HEK293 (cell line): Measurements from ENCODE around the gene MARK2.

Experiments
- CTCF ChIA-PET: fragments of 350-600 bp; formaldehyde crosslinking; extraction: SDS; loops from one replicate; lab custom pipeline; 2021; ENCODE audit warnings: antibody characterized with exemption; lab: Yijun Ruan, JAX
- POLR2A ChIA-PET: fragments of 300-600 bp; formaldehyde crosslinking; extraction: SDS; loops from one replicate; lab custom pipeline; 2020; ENCODE audit warnings: antibody characterized with exemption, inconsistent platforms; lab: Yijun Ruan, JAX
- H3K27ac ChIP-seq: fragments of 200-500 bp; sonication (Bioruptor generic); 2 replicates; pipeline ENCODE4 v1.5.1; 2014; ENCODE audit warnings: low read depth, low read length, control low read depth, inconsistent platforms; ENCODE audit errors: extremely low read depth
- H3K36me3 ChIP-seq, 2 experiments: fragments of 200-500 bp in 1 of 2; sonication (Bioruptor generic) in 1 of 2; 1 replicate in 1 of 2; 2 replicates in 1 of 2; pipeline ENCODE4 v1.5.1; 2014 to 2017; ENCODE audit warnings: inconsistent platforms in 2 of 2, low read length in 2 of 2; ENCODE audit not compliant: control insufficient read depth in 2 of 2, insufficient read depth in 1 of 2
- H3K4me1 ChIP-seq: fragments of 200-500 bp; sonication (Bioruptor generic); 2 replicates; pipeline ENCODE4 v1.5.1; 2014; ENCODE audit warnings: mild to moderate bottlenecking, low read length, inconsistent platforms; ENCODE audit not compliant: control insufficient read depth, insufficient read depth
- H3K4me3 ChIP-seq: 2 replicates; pipeline ENCODE4 v1.5.1; 2011; ENCODE audit warnings: low read depth, mild to moderate bottlenecking, control low read depth, low read length, moderate library complexity
- H3K9me3 ChIP-seq: fragments of 200-500 bp; sonication (Bioruptor generic); 2 replicates; pipeline ENCODE4 v1.5.1; 2014; ENCODE audit warnings: low read depth, low read length, inconsistent platforms; ENCODE audit not compliant: control insufficient read depth, insufficient read depth
- GLI4 ChIP-seq: fragments of 450-650 bp; formaldehyde crosslinking; IDR thresholded peaks from 2 replicates; pipeline ENCODE4 v1.5.1; 2016; ENCODE audit warnings: missing biosample characterization, missing genetic modification characterization
- IKZF3 ChIP-seq: fragments of 450-650 bp; IDR thresholded peaks from 2 replicates; pipeline ENCODE4 v1.5.0; 2018; ENCODE audit warnings: missing biosample characterization, mild to moderate bottlenecking, missing genetic modification characterization, moderate library complexity
- KLF1 ChIP-seq: fragments of 450-650 bp; formaldehyde crosslinking; IDR thresholded peaks from 2 replicates; pipeline ENCODE4 v1.5.1; 2016; ENCODE audit warnings: missing biosample characterization, missing genetic modification characterization
- PRDM1 ChIP-seq: fragments of 450-650 bp; formaldehyde crosslinking; IDR thresholded peaks from 2 replicates; pipeline ENCODE4; 2016; ENCODE audit warnings: missing biosample characterization, missing genetic modification characterization
- SETDB1 ChIP-seq: IDR thresholded peaks from one replicate; pipeline ENCODE4 v1.6.1; 2017; ENCODE audit warnings: mild to moderate bottlenecking, low read length, moderate library complexity, mixed read lengths; ENCODE audit not compliant: insufficient read length
- ZFHX2 ChIP-seq: fragments of 450-650 bp; formaldehyde crosslinking; conservative IDR thresholded peaks from 2 replicates; pipeline ENCODE4 v1.5.1; 2016; ENCODE audit warnings: missing biosample characterization, missing genetic modification characterization
- ZNF174 ChIP-seq: fragments of 450-650 bp; formaldehyde crosslinking; IDR thresholded peaks from 2 replicates; pipeline ENCODE4 v1.5.0; 2017; ENCODE audit warnings: missing biosample characterization, mild to moderate bottlenecking, missing genetic modification characterization
- ZNF311 ChIP-seq: fragments of 450-650 bp; formaldehyde crosslinking; IDR thresholded peaks from 2 replicates; pipeline ENCODE4 v1.5.1; 2017; ENCODE audit warnings: missing biosample characterization, missing genetic modification characterization, borderline replicate concordance
- ZNF423 ChIP-seq: fragments of 450-650 bp; formaldehyde crosslinking; IDR thresholded peaks from 2 replicates; pipeline ENCODE4 v1.5.1; 2016; ENCODE audit warnings: missing biosample characterization, missing genetic modification characterization
- ZNF426 ChIP-seq: fragments of 450-650 bp; formaldehyde crosslinking; IDR thresholded peaks from 2 replicates; pipeline ENCODE4 v1.5.1; 2017; ENCODE audit warnings: missing biosample characterization, missing genetic modification characterization, mild to moderate bottlenecking, inconsistent platforms, moderate library complexity
- ZNF514 ChIP-seq: fragments of 450-650 bp; formaldehyde crosslinking; IDR thresholded peaks from 2 replicates; pipeline ENCODE4 v1.5.1; 2016; ENCODE audit warnings: missing biosample characterization, missing genetic modification characterization
- ZNF707 ChIP-seq: fragments of 450-650 bp; formaldehyde crosslinking; IDR thresholded peaks from 2 replicates; pipeline ENCODE4 v1.5.1; 2016; ENCODE audit warnings: missing biosample characterization, missing genetic modification characterization
- ZNF777 ChIP-seq: fragments of 450-650 bp; formaldehyde crosslinking; IDR thresholded peaks from 2 replicates; pipeline ENCODE4 v1.5.1; 2017; ENCODE audit warnings: missing biosample characterization, missing genetic modification characterization, borderline replicate concordance
- TF ChIP-seq, protein P1 (sequence below): fragments of 450-650 bp; formaldehyde crosslinking; IDR thresholded peaks from 2 replicates; pipeline ENCODE4 v1.5.1; 2016; ENCODE audit warnings: missing biosample characterization, missing genetic modification characterization
- TF ChIP-seq, protein P2 (sequence below): fragments of 450-650 bp; formaldehyde crosslinking; IDR thresholded peaks from 2 replicates; pipeline ENCODE4 v1.5.1; 2016; ENCODE audit warnings: missing biosample characterization, missing genetic modification characterization
- TF ChIP-seq, protein P3 (sequence below): fragments of 450-650 bp; formaldehyde crosslinking; IDR thresholded peaks from 2 replicates; pipeline ENCODE4 v1.5.1; 2016; ENCODE audit warnings: missing biosample characterization, missing genetic modification characterization
- TF ChIP-seq, protein P4 (sequence below): fragments of 450-650 bp; formaldehyde crosslinking; IDR thresholded peaks from 2 replicates; pipeline ENCODE4 v1.5.1; 2016; ENCODE audit warnings: missing biosample characterization, missing genetic modification characterization
- TF ChIP-seq, protein P5 (sequence below): fragments of 450-650 bp; formaldehyde crosslinking; IDR thresholded peaks from 2 replicates; pipeline ENCODE4 v1.5.1; 2016; ENCODE audit warnings: missing biosample characterization, missing genetic modification characterization, low read depth

The MARK2 gene

DNA sequence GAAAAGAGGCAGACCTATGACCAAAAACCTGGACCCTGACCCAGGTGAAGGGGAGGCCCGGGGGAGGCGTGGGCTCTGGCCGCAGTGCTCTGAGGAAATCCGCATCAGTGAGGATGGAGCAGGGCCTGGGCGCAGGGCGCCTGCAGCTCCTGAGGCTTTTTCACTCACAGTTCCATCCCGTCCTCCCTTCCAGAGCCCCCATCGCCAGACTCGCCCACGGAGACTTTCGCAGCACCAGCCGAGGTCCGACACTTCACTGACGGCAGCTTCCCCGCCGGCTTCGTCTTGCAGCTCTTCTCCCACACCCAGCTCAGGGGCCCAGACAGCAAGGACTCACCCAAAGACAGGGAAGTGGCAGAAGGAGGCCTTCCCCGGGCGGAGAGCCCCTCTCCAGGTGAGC lies 20.3 kb upstream of the MARK2 start:
- no peaks in the 10 kb centered on the region for H3K9me3 ChIP-seq
- CTCF ChIA-PET = interaction anchor here (0.9 to 1.2 kb wide), 2 partner anchors 19 to 339 kb away, joined by 3 to 5 read pairs; no protein-coding TSS in a partner anchor
- TF ChIP-seq ZNF707 (tag by site-specific recombination) = no peak
- TF ChIP-seq, protein P1, sequence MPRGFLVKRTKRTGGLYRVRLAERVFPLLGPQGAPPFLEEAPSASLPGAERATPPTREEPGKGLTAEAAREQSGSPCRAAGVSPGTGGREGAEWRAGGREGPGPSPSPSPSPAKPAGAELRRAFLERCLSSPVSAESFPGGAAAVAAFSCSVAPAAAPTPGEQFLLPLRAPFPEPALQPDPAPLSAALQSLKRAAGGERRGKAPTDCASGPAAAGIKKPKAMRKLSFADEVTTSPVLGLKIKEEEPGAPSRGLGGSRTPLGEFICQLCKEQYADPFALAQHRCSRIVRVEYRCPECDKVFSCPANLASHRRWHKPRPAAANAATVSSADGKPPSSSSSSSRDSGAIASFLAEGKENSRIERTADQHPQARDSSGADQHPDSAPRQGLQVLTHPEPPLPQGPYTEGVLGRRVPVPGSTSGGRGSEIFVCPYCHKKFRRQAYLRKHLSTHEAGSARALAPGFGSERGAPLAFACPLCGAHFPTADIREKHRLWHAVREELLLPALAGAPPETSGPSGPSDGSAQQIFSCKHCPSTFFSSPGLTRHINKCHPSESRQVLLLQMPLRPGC = no peak
- TF ChIP-seq, all 188 proteins: peak for 0
- peaks cover 15 to 87% of the 10 kb centered on the region in 2 experiments; a peak in 2 of 3 replicates for H3K36me3 ChIP-seq
- H3K27ac ChIP-seq = no peak overlapping the region
- H3K4me3 ChIP-seq = no peak overlapping the region
- POLR2A ChIA-PET = interaction anchor here (0.6 kb wide), 1 partner anchor 137 kb away, joined by 3 read pairs; no protein-coding TSS in a partner anchor
- H3K4me1 ChIP-seq = no peaks in the 10 kb centered on the region

DNA sequence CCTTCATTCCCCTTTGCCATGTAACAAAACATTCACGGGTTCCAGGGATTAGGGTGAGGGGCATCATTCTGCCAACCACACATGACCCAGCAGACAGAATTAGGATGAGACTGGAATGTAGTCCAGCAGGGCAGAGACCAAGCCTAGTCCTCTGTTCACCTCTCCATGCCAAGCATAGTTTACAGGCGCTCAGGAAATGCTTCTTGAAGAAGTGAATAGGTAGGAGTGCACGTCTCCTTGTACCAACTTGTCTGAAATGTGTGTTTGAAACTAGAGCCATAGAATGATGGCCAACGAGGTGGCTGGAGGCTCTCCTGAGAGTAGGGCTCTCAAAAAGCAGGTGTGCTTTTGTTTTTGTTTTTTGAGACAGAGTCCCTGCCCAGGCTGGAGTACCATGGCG lies 17.5 kb upstream of the MARK2 start:
- POLR2A ChIA-PET = interaction anchor here (0.6 to 0.7 kb wide), 2 partner anchors 96 to 360 kb away, joined by 3 to 4 read pairs; no protein-coding TSS in a partner anchor
- CTCF ChIA-PET = interaction anchor here (2.0 kb wide), 1 partner anchor 16 kb away, joined by 11 read pairs; no protein-coding TSS in a partner anchor
- no peaks in the 10 kb centered on the region for H3K4me1 ChIP-seq
- peaks cover 18 to 93% of the 10 kb centered on the region in 2 experiments; a peak in 2 of 3 replicates for H3K36me3 ChIP-seq
- H3K4me3 ChIP-seq = no peak overlapping the region
- TF ChIP-seq IKZF3 (no peak), ZNF174 (tag by site-specific recombination) (no peak), ZNF426 (tag by site-specific recombination) (no peak), ZNF514 (no peak), SETDB1 (no peak), GLI4 (no peak), ZNF311 (tag by site-specific recombination) (no peak), ZFHX2 (tag by site-specific recombination) (no peak), KLF1 (no peak), ZNF423 (tag by site-specific recombination) (no peak), PRDM1 (tag by site-specific recombination) (no peak), ZNF777 (tag by site-specific recombination) (no peak)
- TF ChIP-seq, protein P2, sequence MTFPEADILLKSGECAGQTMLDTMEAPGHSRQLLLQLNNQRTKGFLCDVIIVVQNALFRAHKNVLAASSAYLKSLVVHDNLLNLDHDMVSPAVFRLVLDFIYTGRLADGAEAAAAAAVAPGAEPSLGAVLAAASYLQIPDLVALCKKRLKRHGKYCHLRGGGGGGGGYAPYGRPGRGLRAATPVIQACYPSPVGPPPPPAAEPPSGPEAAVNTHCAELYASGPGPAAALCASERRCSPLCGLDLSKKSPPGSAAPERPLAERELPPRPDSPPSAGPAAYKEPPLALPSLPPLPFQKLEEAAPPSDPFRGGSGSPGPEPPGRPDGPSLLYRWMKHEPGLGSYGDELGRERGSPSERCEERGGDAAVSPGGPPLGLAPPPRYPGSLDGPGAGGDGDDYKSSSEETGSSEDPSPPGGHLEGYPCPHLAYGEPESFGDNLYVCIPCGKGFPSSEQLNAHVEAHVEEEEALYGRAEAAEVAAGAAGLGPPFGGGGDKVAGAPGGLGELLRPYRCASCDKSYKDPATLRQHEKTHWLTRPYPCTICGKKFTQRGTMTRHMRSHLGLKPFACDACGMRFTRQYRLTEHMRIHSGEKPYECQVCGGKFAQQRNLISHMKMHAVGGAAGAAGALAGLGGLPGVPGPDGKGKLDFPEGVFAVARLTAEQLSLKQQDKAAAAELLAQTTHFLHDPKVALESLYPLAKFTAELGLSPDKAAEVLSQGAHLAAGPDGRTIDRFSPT (tag by site-specific recombination) = no peak
- TF ChIP-seq, protein P3, sequence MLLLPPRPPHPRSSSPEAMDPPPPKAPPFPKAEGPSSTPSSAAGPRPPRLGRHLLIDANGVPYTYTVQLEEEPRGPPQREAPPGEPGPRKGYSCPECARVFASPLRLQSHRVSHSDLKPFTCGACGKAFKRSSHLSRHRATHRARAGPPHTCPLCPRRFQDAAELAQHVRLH (tag by site-specific recombination) = no peak
- TF ChIP-seq, protein P4, sequence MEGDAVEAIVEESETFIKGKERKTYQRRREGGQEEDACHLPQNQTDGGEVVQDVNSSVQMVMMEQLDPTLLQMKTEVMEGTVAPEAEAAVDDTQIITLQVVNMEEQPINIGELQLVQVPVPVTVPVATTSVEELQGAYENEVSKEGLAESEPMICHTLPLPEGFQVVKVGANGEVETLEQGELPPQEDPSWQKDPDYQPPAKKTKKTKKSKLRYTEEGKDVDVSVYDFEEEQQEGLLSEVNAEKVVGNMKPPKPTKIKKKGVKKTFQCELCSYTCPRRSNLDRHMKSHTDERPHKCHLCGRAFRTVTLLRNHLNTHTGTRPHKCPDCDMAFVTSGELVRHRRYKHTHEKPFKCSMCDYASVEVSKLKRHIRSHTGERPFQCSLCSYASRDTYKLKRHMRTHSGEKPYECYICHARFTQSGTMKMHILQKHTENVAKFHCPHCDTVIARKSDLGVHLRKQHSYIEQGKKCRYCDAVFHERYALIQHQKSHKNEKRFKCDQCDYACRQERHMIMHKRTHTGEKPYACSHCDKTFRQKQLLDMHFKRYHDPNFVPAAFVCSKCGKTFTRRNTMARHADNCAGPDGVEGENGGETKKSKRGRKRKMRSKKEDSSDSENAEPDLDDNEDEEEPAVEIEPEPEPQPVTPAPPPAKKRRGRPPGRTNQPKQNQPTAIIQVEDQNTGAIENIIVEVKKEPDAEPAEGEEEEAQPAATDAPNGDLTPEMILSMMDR (tag by site-specific recombination) = no peak
- TF ChIP-seq, protein P5, sequence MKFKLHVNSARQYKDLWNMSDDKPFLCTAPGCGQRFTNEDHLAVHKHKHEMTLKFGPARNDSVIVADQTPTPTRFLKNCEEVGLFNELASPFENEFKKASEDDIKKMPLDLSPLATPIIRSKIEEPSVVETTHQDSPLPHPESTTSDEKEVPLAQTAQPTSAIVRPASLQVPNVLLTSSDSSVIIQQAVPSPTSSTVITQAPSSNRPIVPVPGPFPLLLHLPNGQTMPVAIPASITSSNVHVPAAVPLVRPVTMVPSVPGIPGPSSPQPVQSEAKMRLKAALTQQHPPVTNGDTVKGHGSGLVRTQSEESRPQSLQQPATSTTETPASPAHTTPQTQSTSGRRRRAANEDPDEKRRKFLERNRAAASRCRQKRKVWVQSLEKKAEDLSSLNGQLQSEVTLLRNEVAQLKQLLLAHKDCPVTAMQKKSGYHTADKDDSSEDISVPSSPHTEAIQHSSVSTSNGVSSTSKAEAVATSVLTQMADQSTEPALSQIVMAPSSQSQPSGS (tag by site-specific recombination) = no peak
- H3K9me3 ChIP-seq = no peaks in the 10 kb centered on the region
- H3K27ac ChIP-seq = no peak overlapping the region
